Measurements from ENCODE around the gene RAD51B. TPM values are rescaled to one million over a fixed set of nuclear protein-coding genes. Genes with fewer than 3 reads are reported as not detected.

Gene RAD51B
- total RNA-seq, 3 donors from 2014 or later = 10.6 to 77.6 (median 33.8) TPM

GRCh38 chr14:68766299-68767247, 947.0 kb downstream of the RAD51B start:
- TF ChIP-seq POLR2AphosphoS5 (IDR thresholded peaks at IDR 0.05) (no peak), POLR2A (IDR thresholded peaks at IDR 0.05) (no peak), CTCF (IDR thresholded peaks at IDR 0.05) (no peak)
- Histone ChIP-seq H3K4me1 (no peaks in the 10 kb centered on the region), H3K9me3 (no peaks in the 10 kb centered on the region), H3K27me3 (no peaks in the 10 kb centered on the region), H3K27ac (no peak overlapping the region), H3K4me3 (no peak overlapping the region), H3K36me3 (no peaks in the 10 kb centered on the region)
- intact Hi-C loops (cut with DNase I; ENCODE audit: low total_unique reads) = no loop called here
- no peak for DNase-seq (ENCODE audit: low spot score in 2 of 2)

GRCh38 chr14:68767248-68767645, 947.7 kb downstream of the RAD51B start:
- no peak for DNase-seq (ENCODE audit: low spot score in 2 of 2)
- intact Hi-C loops (cut with DNase I; ENCODE audit: low total_unique reads) = no loop called here
- no peaks in the 10 kb centered on the region for H3K4me1 ChIP-seq
- no peaks in the 10 kb centered on the region for H3K27me3 ChIP-seq
- no peaks in the 10 kb centered on the region for H3K9me3 ChIP-seq
- H3K36me3 ChIP-seq = no peaks in the 10 kb centered on the region
- TF ChIP-seq POLR2AphosphoS5 (IDR thresholded peaks at IDR 0.05) (no peak), CTCF (IDR thresholded peaks at IDR 0.05) (no peak), POLR2A (IDR thresholded peaks at IDR 0.05) (no peak)
- no peak overlapping the region for H3K4me3 ChIP-seq
- no peak overlapping the region for H3K27ac ChIP-seq

GRCh38 chr14:68768316-68768715, 948.7 kb downstream of the RAD51B start:
- H3K36me3 ChIP-seq = no peaks in the 10 kb centered on the region
- DNase-seq (ENCODE audit: low spot score in 2 of 2) = no peak
- intact Hi-C loops (cut with DNase I; ENCODE audit: low total_unique reads) = no loop called here
- no peak overlapping the region for H3K27ac ChIP-seq
- H3K4me3 ChIP-seq = no peak overlapping the region
- TF ChIP-seq CTCF (IDR thresholded peaks at IDR 0.05) = no peak
- TF ChIP-seq POLR2AphosphoS5 (IDR thresholded peaks at IDR 0.05) = no peak
- TF ChIP-seq POLR2A (IDR thresholded peaks at IDR 0.05) = no peak
- no peaks in the 10 kb centered on the region for H3K9me3 ChIP-seq
- no peaks in the 10 kb centered on the region for H3K27me3 ChIP-seq
- no peaks in the 10 kb centered on the region for H3K4me1 ChIP-seq

- intact Hi-C loops (cut with DNase I; ENCODE audit: low total_unique reads) = no loop called here
- Histone ChIP-seq H3K27me3 (no peaks in the 10 kb centered on the region), H3K27ac (no peak overlapping the region), H3K4me1 (no peaks in the 10 kb centered on the region), H3K36me3 (no peaks in the 10 kb centered on the region), H3K4me3 (no peak overlapping the region), H3K9me3 (peaks cover 0 to 4% of the 10 kb centered on the region in 2 donors)
- TF ChIP-seq CTCF (IDR thresholded peaks at IDR 0.05) = no peak
- no peak for TF ChIP-seq POLR2AphosphoS5 (IDR thresholded peaks at IDR 0.05)
- no peak for TF ChIP-seq POLR2A (IDR thresholded peaks at IDR 0.05)
- DNase-seq (ENCODE audit: low spot score in 2 of 2) = no peak
Observed at GRCh38 chr14:68770051-68770450, 950.5 kb downstream of the RAD51B start.

GRCh38 chr14:68770553-68771286, 951.1 kb downstream of the RAD51B start:
- TF ChIP-seq POLR2AphosphoS5 (IDR thresholded peaks at IDR 0.05) (no peak), POLR2A (IDR thresholded peaks at IDR 0.05) (no peak), CTCF (IDR thresholded peaks at IDR 0.05) (no peak)
- Histone ChIP-seq H3K27me3 (no peaks in the 10 kb centered on the region), H3K4me1 (no peaks in the 10 kb centered on the region), H3K27ac (peak overlapping the region in 1 of 2 donors; percentile 57), H3K4me3 (no peak overlapping the region), H3K9me3 (peaks cover 0 to 10% of the 10 kb centered on the region in 2 donors), H3K36me3 (no peaks in the 10 kb centered on the region)
- no peak for DNase-seq (ENCODE audit: low spot score in 2 of 2)
- intact Hi-C loops (cut with DNase I; ENCODE audit: low total_unique reads) = no loop called here
